NCI-H1436 treated with DMSO at 0.1 percent for 48 hours (cell line): ENCODE data around the gene PPP1R9B.

Experiments
- DNase-seq: peaks from one replicate; lab custom pipeline; 2025; lab: John Stamatoyannopoulos, UW

PPP1R9B gene

DNA sequence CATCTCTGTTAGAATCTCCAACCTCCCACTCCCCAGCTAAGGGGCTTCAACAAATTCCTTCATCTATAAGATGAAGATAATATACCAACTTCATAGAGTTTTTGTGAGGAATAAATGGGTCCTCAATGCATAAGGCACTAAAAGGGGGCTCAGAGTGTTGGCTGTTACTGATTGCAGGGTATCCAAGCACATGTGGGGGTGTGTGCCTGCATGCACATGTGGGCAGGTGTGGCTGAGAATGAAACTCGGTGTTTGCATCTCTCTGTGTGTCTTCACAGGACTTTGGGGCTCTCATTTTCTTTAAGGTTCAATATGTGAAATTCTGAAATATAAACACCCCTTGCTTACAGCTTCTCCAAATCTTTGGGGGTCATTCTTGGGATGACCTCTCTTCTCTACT lies 4.1 kb upstream of the PPP1R9B start:
- no peak for DNase-seq

GRCh38 chr17:50153650-50154575 lies 3.4 kb upstream of the PPP1R9B start:
- DNase-seq = no peak

GRCh38 chr17:50152736-50153135 lies 2.3 kb upstream of the PPP1R9B start:
- DNase-seq = no peak

- DNase-seq = peak; percentile 59
Measured at GRCh38 chr17:50151937-50152547, 1.6 kb upstream of the PPP1R9B start.

DNA sequence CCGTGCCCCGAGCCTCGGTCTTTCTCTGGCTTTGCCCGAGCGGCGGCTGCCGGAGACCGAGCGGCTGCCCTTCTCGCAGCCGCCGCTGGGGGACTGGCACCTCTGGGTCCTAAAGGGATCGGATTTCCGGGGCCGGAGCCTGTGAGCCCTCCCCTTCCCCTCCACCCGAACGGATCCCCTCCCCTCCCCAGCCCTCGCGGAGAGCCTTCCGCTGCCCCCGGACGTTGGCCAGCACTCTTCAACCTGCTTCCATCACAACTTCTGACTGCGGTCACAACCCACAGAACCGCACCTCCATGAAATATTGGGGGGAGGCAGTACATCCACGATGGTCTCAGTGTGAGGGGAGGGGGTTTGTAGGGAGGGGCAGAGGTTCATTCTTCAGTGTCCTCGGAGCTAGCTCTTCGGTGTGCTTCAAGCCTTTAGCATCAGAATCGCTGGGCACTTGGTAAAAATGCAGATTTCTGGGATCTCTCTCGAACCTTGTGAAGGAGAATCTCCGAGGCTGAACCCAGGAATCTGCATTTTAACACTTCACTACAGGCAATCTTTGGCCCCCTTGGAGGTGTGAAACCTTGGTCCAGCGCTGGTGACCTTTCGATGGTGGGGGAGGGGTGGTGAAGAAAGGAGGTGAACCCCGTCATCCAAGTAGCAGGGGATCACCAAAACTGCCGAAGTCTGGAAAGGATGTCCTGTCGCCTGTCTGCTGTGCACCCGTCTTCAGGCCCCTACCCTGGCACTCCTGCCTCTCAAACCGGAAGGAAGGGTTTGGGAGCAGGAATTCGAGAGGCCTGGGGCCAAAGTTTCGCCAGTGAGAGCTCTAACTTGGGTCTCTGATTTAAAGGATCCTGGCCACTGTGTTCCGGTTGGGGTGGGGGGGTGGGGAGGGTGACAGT lies 812 bp upstream of the PPP1R9B start:
- DNase-seq = peak; percentile 43

DNA sequence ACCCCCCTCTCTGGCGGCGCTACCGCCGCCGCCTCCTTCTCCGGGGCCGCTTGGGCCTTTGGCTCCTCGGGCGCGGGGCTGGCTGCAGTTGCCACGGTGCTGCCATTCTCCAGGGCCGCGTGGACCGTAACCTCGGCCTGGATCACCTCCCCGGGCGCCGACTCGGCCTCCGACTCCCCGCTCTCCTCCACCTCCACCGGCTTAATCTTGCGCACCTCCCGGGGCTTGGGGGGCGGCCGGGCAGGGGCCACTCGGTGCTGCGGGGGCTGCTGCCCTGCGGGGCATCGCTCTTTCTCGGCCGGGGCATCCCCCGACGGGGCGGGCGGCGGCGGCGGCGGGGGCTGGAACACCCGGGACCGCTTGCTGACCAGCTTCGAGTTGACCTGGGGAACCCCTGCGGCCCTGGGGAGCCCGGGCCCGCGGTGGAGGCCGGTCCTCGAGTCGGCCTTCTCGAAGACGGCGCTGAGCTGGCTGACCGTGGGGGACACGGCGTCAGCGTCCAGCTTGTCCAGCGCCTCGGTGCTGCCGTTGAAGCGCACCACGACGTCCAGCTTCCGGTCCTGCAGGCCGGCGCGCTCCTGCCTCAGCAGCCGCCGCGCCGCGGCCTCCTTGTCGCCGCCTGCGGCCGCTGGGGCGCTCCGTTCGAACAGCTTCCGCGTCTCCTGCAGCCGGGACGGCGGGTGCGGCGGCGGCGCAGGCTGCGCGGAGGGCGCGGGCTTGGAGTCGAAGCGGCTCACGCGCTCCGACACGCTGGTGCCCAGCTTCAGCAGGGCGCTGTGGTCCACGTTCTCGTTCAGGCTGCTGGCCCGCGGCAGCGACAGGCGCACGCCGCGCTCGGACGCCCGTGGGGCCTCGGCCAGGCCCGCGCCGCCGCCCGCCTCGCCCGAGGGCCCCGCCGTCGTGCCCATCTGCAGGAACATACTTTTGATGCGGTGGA lies 792 bp downstream of the PPP1R9B start:
- DNase-seq = no peak

- no peak for DNase-seq
Measured at GRCh38 chr17:50149091-50149416, 1.4 kb downstream of the PPP1R9B start.

DNA sequence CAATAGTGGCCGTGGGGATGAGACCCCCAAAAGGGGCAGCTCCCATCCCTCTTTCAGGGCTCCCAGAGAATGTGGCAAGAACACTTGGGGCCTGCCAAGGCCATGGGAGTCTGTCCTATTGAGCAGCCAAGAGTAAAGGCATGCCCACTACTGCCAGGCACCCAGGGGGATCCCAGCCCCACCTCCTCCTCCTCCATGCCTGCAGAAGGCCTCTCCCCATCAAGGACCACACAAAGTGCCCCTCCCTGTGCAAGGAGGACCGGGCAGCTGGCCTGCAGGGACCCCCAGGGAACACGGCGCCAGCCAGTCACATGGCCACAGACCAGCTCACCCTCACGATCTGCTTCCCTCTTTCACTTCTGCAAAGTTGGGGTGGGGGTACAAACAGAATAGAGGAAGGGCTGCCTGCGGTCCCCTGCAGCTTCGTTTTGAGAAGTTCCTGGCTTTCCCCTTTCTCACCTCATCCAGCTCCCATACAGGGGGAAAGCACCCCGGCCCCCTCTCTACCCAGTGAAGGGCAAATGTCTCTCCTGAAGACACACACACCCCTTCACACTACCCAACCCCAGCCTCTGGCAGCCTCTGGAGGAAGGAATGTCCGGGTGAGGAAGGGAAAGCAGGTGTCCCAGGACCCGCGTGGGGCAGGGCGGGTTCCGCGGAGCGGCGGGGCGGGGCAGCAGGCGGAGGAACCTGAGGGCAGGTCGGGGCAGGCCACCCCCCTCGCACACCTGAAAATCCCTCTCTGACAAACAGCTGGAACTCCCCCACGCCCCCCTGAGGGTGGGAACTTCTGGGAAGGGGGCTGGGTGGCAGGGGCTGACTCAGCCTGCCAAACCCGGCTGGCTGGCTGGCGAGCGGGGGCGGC lies 2.0 kb downstream of the PPP1R9B start:
- no peak for DNase-seq

- no peak for DNase-seq
Measured at GRCh38 chr17:50147841-50148225, 2.6 kb downstream of the PPP1R9B start.

DNA sequence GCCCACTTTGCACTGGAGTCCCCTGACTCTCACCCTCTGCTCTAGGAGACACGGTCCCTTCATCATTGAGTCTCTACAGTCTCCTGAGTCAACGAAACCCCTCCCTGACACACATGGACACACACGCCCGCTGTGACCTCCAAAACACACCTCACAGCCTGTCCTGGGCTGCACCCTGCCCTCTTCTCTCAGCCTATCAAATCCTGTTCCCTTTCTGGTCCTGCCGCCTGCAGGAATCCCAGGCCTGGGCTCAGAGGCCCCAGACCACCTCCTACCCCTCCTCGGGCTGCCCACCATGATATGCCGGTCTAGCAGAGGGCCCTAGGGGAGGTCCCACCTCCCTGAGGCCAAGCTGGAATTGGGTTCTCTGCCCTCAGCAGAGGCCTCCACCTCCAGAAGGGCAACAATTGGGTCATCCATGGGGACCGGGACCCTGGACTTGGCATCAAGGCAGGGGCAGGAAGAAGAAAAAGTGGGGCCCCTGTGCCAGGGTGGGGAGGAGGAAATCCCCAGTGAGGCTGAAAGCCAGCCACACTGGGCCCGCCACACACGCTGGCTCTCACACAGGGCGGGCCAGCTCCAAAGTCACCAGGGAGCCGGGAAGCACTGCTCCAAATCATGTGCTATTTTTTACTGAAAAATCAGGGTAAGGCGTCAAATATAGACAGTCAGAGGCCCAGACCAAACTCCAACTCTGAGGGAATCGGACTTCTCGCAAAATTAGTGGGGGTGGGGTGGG lies 3.4 kb downstream of the PPP1R9B start:
- DNase-seq = no peak

GRCh38 chr17:50146230-50146926 lies 4.1 kb downstream of the PPP1R9B start:
- no peak for DNase-seq

DNA sequence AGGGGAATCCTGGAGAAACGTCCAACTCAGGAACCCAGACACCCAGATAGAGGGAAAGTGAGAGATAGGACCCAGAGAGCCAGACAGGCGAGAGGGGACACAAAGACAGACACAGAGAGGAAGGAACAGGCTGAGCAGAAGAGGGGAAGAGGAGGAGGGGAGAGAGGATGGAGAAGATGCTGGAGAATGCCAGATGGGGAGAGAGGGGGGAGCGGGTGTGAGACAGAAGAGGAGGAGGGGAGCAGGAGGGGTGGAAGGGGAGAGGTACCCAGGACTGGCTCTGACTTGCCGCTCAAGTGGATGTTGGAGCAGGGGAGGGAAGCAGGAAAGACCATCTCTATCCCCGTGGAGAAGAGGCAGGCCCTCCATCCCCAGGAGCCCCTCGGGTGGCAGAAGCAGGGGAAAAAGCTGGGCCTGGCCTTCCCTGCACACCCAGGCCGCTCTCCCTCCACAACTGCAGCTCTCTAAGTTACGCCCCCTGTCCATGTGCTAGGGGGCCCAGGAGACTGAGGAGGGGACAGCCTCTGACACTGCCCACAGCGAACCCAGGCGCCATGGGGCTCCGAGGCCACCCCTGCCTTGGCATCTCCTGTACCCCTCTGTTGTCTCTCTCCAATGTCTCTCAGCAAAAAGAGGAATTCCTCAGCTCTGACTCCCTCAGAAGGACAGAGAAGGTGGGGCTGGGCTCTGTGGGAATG lies 4.8 kb downstream of the PPP1R9B start:
- no peak for DNase-seq

DNA sequence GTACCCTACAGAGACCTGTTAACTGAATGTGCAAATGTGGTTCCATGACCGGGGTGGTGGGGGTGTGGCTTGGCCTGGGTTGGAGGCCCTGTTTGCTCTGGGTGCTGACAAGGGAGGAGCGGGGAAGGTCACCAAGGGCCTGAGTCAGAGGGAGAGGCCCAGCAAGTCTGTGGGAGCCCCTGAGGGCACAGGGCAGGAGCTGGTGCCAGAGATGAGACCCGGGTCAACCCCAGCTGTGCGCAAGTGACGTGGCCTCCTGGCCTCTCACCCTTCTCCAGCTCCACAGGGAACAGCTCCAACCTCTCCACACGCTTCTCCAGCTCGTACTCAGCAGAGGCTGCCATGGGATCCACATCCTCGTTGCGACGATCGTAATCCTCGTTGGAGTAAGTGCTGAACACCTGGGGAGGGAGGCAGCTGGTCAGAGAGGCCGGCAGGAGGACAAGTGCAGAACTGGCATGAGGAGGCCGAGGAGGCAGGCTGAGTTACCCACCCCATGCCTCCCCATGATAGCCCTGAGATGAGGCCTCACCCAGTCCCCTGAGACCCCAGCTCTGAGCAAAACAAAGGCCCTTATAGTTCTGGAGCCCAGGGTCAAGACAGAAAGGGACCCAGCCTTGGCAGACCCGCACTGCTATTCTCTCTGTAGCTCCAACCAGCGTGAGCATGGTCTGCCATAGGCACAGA lies 5.5 kb downstream of the PPP1R9B start:
- DNase-seq = no peak

GRCh38 chr17:50144355-50144754 lies 6.1 kb downstream of the PPP1R9B start:
- no peak for DNase-seq

DNA sequence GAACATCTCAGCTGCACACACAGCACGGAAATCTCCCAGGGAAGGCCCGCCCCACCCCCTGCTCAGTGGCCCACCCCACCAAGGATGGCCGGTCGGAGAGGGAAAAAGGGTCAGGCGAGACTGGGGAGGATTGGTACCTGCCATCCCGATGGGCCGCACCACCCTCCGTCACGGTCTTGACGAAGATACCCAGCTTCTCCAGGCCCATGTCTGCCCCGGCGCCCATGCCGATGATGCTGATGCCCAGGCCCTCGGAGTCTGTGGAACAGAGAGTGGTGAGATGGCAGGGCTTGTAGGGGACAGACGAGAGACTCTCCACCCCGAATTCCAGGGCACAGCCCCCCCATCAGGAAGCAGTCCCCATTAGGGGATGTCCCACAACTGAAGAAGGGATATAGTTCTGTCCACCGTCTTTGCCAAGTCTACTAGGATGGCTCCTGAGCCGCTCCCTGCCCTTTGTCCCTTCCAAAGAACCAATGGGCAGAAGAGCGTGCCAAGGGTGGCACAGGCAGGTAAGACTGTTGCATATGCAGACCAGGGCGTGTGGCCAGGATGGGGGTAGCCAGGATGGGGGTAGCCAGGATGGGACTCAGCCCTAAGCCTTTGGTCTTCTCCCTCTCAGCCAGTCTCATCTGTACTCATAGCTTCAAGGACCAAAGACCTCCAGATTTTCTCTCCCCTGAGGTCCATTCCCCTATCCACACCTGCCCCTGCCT lies 6.9 kb downstream of the PPP1R9B start:
- DNase-seq = no peak

DNA sequence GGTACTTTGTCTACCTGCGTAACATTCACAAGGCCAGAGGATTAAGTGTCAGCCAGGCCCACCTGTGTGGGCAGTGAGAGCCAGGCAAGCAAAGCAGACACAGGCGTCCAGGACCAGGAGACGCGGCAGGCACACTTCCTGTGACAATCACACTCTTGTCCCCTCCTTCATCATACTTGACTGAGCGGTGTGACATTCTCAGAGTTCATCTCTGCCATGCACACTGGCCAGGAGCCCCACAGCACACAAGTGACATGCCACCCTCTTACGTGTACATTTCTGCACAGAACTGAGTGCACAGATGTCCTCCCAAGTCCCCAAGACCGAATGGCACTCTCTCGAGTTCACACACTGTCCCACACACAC lies 8.7 kb downstream of the PPP1R9B start:
- no peak for DNase-seq

GRCh38 chr17:50141026-50141744 lies 9.3 kb downstream of the PPP1R9B start:
- DNase-seq = no peak
